ENCODE data around the gene HDAC4. TPM values are rescaled to one million over a fixed set of nuclear protein-coding genes. Genes with fewer than 3 reads are reported as not detected.

HDAC4 gene
- total and polyA plus RNA-seq, 4 donors, result 2.9 to 37.2 (median 4.4) TPM

DNA sequence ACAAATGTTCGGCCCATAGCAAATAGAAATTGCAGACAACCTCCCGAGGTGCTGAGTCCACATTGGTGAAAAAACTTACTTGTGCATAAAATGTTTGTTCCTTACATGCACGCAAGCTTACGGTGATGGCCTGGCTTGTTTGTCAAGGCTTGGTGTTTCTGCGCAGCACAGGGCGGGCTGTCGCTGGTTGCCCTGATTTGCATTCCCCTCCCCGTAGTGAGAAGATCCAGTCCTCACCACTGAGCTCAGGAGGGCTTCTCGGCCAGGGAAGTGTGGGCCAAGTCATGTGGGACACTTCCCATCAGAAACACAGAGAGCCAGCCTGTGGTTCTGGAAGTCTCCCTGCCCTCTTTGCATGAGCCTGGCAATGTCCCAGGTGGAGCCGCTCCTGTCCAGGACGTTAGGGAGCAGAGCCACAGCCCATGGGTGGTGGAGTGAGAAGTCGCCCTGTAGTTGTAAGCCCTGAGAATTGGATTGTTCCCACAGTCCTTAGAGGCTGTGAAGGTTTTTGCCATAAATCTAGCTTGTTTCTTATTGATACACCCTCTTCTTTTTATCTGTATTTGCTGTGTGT is 400.2 kb downstream of the HDAC4 start:
- H3K4me1 ChIP-seq (ENCODE audit: control insufficient read depth in 4 of 4, insufficient read depth in 4 of 4, low read length in 3 of 4), result peaks cover 0 to 3% (median 0%) of the 10 kb centered on the region in 4 donors
- H3K36me3 ChIP-seq (ENCODE audit: control insufficient read depth in 4 of 4, insufficient read depth in 3 of 4, low read depth in 1 of 4, low read length in 3 of 4), result no peaks in the 10 kb centered on the region
- H3K4me3 ChIP-seq (ENCODE audit: low read depth in 1 of 3, low read length in 3 of 3), result no peak overlapping the region
- no peak for DNase-seq (ENCODE audit: low spot score)
- no peaks in the 10 kb centered on the region for H3K9me3 ChIP-seq (ENCODE audit: control insufficient read depth in 4 of 4, low read length in 3 of 4)
- no peak overlapping the region for H3K9ac ChIP-seq (ENCODE audit: low read depth in 1 of 2, low read length in 2 of 2)
- no peak overlapping the region for H3K27ac ChIP-seq (ENCODE audit: low read depth in 1 of 2, low read length in 2 of 2)
- H3K27me3 ChIP-seq (ENCODE audit: control insufficient read depth in 4 of 4, insufficient read depth in 4 of 4, low read length in 3 of 4), result peaks cover 0 to 2% (median 0%) of the 10 kb centered on the region in 4 donors
- 93% methylated on average over 12 of the region's 12 CpGs for WGBS
- TF ChIP-seq HNF4A (conservative IDR thresholded peaks at IDR 0.05) (no peak), JUND (IDR thresholded peaks at IDR 0.05) (no peak), TAF1 (conservative IDR thresholded peaks at IDR 0.05) (no peak), FOXA1 (IDR thresholded peaks at IDR 0.05) (no peak), GABPA (IDR thresholded peaks at IDR 0.05 in 1 of 2, conservative IDR thresholded peaks at IDR 0.05 in 1 of 2) (no peak), RXRA (IDR thresholded peaks at IDR 0.05) (no peak), FOXA2 (IDR thresholded peaks at IDR 0.05) (no peak), YY1 (IDR thresholded peaks at IDR 0.05) (no peak), NR2F2 (IDR thresholded peaks at IDR 0.05) (no peak), RAD21 (IDR thresholded peaks at IDR 0.05) (no peak), HNF4G (IDR thresholded peaks at IDR 0.05) (no peak), EGR1 (IDR thresholded peaks at IDR 0.05; ENCODE audit: low read depth in 2 of 2) (no peak), SP1 (IDR thresholded peaks at IDR 0.05) (no peak)
- TF ChIP-seq, protein P1, sequence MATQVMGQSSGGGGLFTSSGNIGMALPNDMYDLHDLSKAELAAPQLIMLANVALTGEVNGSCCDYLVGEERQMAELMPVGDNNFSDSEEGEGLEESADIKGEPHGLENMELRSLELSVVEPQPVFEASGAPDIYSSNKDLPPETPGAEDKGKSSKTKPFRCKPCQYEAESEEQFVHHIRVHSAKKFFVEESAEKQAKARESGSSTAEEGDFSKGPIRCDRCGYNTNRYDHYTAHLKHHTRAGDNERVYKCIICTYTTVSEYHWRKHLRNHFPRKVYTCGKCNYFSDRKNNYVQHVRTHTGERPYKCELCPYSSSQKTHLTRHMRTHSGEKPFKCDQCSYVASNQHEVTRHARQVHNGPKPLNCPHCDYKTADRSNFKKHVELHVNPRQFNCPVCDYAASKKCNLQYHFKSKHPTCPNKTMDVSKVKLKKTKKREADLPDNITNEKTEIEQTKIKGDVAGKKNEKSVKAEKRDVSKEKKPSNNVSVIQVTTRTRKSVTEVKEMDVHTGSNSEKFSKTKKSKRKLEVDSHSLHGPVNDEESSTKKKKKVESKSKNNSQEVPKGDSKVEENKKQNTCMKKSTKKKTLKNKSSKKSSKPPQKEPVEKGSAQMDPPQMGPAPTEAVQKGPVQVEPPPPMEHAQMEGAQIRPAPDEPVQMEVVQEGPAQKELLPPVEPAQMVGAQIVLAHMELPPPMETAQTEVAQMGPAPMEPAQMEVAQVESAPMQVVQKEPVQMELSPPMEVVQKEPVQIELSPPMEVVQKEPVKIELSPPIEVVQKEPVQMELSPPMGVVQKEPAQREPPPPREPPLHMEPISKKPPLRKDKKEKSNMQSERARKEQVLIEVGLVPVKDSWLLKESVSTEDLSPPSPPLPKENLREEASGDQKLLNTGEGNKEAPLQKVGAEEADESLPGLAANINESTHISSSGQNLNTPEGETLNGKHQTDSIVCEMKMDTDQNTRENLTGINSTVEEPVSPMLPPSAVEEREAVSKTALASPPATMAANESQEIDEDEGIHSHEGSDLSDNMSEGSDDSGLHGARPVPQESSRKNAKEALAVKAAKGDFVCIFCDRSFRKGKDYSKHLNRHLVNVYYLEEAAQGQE (IDR thresholded peaks at IDR 0.05), result no peak
- TF ChIP-seq, protein P2, sequence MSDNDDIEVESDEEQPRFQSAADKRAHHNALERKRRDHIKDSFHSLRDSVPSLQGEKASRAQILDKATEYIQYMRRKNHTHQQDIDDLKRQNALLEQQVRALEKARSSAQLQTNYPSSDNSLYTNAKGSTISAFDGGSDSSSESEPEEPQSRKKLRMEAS (IDR thresholded peaks at IDR 0.05), result no peak
- TF ChIP-seq, protein P3, sequence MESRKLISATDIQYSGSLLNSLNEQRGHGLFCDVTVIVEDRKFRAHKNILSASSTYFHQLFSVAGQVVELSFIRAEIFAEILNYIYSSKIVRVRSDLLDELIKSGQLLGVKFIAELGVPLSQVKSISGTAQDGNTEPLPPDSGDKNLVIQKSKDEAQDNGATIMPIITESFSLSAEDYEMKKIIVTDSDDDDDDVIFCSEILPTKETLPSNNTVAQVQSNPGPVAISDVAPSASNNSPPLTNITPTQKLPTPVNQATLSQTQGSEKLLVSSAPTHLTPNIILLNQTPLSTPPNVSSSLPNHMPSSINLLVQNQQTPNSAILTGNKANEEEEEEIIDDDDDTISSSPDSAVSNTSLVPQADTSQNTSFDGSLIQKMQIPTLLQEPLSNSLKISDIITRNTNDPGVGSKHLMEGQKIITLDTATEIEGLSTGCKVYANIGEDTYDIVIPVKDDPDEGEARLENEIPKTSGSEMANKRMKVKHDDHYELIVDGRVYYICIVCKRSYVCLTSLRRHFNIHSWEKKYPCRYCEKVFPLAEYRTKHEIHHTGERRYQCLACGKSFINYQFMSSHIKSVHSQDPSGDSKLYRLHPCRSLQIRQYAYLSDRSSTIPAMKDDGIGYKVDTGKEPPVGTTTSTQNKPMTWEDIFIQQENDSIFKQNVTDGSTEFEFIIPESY (IDR thresholded peaks at IDR 0.05), result no peak
- TF ChIP-seq, protein P4, sequence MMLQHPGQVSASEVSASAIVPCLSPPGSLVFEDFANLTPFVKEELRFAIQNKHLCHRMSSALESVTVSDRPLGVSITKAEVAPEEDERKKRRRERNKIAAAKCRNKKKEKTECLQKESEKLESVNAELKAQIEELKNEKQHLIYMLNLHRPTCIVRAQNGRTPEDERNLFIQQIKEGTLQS (IDR thresholded peaks at IDR 0.05), result no peak
- TF ChIP-seq, protein P5, sequence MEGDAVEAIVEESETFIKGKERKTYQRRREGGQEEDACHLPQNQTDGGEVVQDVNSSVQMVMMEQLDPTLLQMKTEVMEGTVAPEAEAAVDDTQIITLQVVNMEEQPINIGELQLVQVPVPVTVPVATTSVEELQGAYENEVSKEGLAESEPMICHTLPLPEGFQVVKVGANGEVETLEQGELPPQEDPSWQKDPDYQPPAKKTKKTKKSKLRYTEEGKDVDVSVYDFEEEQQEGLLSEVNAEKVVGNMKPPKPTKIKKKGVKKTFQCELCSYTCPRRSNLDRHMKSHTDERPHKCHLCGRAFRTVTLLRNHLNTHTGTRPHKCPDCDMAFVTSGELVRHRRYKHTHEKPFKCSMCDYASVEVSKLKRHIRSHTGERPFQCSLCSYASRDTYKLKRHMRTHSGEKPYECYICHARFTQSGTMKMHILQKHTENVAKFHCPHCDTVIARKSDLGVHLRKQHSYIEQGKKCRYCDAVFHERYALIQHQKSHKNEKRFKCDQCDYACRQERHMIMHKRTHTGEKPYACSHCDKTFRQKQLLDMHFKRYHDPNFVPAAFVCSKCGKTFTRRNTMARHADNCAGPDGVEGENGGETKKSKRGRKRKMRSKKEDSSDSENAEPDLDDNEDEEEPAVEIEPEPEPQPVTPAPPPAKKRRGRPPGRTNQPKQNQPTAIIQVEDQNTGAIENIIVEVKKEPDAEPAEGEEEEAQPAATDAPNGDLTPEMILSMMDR (IDR thresholded peaks at IDR 0.05; ENCODE audit: low read depth, low read length, missing input control), result no peak
